ENCODE results near the gene UNC13C.

UNC13C gene

DNA sequence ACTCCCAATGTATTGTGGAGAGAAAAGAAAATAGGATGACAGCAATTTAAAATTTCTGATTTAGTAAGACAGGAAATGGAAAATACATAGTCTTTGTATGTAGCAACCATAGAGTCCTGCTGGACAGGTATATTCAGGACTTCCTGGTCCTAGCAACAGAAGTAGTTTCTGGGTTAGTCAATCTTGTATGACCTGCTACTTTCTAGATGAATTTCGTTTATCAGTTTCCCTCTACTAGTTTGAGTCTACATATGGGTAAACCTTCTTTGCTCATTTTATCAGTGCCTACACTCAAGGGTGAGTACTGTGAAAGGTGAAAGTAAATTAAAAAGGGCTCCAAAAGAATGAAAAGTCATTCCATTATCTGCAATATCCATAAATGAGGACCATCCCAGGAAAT, 309.8 kb downstream of the UNC13C start:
- Histone ChIP-seq H3K9me3 (ENCODE audit: control insufficient read depth, low read length) (no peaks in the 10 kb centered on the region), H3K36me3 (ENCODE audit: control insufficient read depth, insufficient read depth, low read length) (no peaks in the 10 kb centered on the region), H3K4me1 (ENCODE audit: control insufficient read depth, insufficient read depth, low read length, poor library complexity, severe bottlenecking) (no peaks in the 10 kb centered on the region), H3K4me3 (ENCODE audit: extremely low read depth, insufficient read depth, low read length, poor library complexity, severe bottlenecking) (no peak overlapping the region), H3K27ac (ENCODE audit: low read depth, low read length, severe bottlenecking) (no peak overlapping the region)
- 33% methylated on average over 1 of the region's 1 CpG; no CpG with 5 or more reads in 1 of the 2 experiments for WGBS, 2 experiments (ENCODE audit: insufficient coverage in 2 of 2)

DNA sequence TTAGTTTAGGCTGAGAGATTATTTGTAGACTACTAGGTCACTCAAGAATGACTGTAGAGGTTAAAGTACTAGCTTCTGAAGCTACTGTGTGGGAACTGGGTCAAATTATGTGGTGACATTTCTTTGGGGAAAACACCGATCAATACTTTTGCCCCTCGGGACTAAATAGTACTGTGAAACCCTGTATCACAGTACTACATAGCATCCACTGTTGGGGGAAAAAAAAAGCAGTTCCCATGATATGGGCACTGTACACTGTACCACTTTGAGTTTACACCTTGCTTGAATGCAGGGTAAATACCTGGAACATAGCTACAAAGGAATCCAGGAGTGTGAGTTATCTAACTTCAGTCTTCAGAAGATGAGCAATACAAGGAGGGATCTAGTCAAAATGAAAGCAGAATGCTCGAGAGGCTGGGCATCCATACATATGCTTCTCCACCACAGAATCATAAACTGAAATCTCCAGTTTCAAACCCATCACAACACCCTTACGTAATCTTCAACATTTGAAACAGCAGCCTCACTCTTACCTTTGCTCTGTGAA, 311.4 kb downstream of the UNC13C start:
- Histone ChIP-seq H3K4me1 (ENCODE audit: control insufficient read depth, insufficient read depth, low read length, poor library complexity, severe bottlenecking) (no peaks in the 10 kb centered on the region), H3K4me3 (ENCODE audit: extremely low read depth, insufficient read depth, low read length, poor library complexity, severe bottlenecking) (no peak overlapping the region), H3K9me3 (ENCODE audit: control insufficient read depth, low read length) (no peaks in the 10 kb centered on the region), H3K27ac (ENCODE audit: low read depth, low read length, severe bottlenecking) (no peak overlapping the region), H3K36me3 (ENCODE audit: control insufficient read depth, insufficient read depth, low read length) (no peaks in the 10 kb centered on the region)
- 88 to 90% methylated on average over 2 of the region's 4 CpGs for WGBS, 2 experiments (ENCODE audit: insufficient coverage in 2 of 2)

- Histone ChIP-seq H3K27ac (ENCODE audit: low read depth, low read length, severe bottlenecking) (no peak overlapping the region), H3K9me3 (ENCODE audit: control insufficient read depth, low read length) (no peaks in the 10 kb centered on the region)
- WGBS, 2 experiments (ENCODE audit: insufficient coverage in 2 of 2): 80 to 100% methylated on average over 1 to 2 of the region's 3 CpGs
These were observed 320.2 kb downstream of the UNC13C start for GRCh38 chr15:54298396-54298795.

GRCh38 chr15:54304321-54304720, 326.1 kb downstream of the UNC13C start:
- Histone ChIP-seq H3K4me3 (ENCODE audit: extremely low read depth, insufficient read depth, low read length, poor library complexity, severe bottlenecking) (no peak overlapping the region), H3K27ac (ENCODE audit: low read depth, low read length, severe bottlenecking) (no peak overlapping the region), H3K9me3 (ENCODE audit: control insufficient read depth, low read length) (no peaks in the 10 kb centered on the region), H3K36me3 (ENCODE audit: control insufficient read depth, insufficient read depth, low read length) (no peaks in the 10 kb centered on the region), H3K4me1 (ENCODE audit: control insufficient read depth, insufficient read depth, low read length, poor library complexity, severe bottlenecking) (no peaks in the 10 kb centered on the region)
- WGBS, 2 experiments (ENCODE audit: insufficient coverage in 2 of 2): no CpG with 5 or more reads among the region's 3 CpGs

More at GRCh38 chr15:54298396-54298795, 320.2 kb downstream of the UNC13C start:
- no peaks in the 10 kb centered on the region for H3K36me3 ChIP-seq (ENCODE audit: control insufficient read depth, insufficient read depth, low read length)
- no peaks in the 10 kb centered on the region for H3K4me1 ChIP-seq (ENCODE audit: control insufficient read depth, insufficient read depth, low read length, poor library complexity, severe bottlenecking)
- no peak overlapping the region for H3K4me3 ChIP-seq (ENCODE audit: extremely low read depth, insufficient read depth, low read length, poor library complexity, severe bottlenecking)

DNA sequence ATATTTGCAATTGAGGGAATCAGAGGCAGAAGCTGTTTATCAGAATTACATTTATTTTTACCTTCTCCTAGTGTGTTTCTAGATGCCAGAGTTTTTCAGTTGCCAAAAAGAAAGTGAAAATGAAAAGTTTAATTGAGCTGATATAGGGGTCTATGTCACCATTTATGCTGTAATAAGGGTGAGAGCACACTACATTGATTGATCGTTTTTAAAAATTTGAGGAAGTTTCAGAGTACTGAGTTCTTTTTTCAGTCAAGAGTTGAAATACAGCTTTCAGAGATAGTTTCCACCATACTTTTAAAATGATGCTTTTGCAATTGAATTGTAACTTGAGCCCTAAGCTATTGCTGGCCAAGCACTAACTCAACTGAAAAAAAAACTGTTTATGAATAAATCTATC, 326.9 kb downstream of the UNC13C start:
- no peak overlapping the region for H3K4me3 ChIP-seq (ENCODE audit: extremely low read depth, insufficient read depth, low read length, poor library complexity, severe bottlenecking)
- H3K27ac ChIP-seq (ENCODE audit: low read depth, low read length, severe bottlenecking): no peak overlapping the region
- H3K9me3 ChIP-seq (ENCODE audit: control insufficient read depth, low read length): no peaks in the 10 kb centered on the region
- 100% methylated on average over 1 of the region's 1 CpG; no CpG with 5 or more reads in 1 of the 2 experiments for WGBS, 2 experiments (ENCODE audit: insufficient coverage in 2 of 2)
- no peaks in the 10 kb centered on the region for H3K36me3 ChIP-seq (ENCODE audit: control insufficient read depth, insufficient read depth, low read length)
- H3K4me1 ChIP-seq (ENCODE audit: control insufficient read depth, insufficient read depth, low read length, poor library complexity, severe bottlenecking): no peaks in the 10 kb centered on the region

DNA sequence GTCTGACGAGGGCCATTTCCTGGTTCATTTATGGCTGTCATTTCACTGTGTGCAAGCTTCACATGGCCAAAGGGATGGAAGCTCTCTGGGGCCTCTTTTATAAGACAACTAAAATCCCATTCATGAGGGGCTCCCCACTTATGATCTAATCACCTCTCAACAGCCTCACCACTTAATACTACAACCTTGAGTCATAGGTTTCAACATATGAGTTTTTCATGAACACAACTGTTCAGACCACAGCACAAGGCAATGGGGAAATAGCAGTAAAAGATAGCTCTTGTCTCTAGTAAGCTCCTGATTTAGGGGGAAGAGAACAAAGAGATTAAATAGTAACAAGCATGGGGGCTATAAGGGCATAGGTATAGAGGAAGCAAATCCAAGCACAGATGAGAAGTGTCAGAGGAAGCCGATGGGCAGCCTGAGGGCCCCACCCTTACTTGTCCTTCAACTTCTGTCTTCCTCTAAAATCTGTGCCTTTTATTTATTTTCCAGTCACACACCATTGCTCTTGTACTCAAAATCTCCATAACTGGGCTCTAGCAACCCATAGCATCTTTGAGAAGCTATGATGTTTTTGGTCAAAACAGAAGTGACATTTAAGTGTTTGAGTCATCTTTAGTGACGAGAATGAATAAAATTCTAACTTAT, 329.1 kb downstream of the UNC13C start:
- no peaks in the 10 kb centered on the region for H3K4me1 ChIP-seq (ENCODE audit: control insufficient read depth, insufficient read depth, low read length, poor library complexity, severe bottlenecking)
- H3K27ac ChIP-seq (ENCODE audit: low read depth, low read length, severe bottlenecking): no peak overlapping the region
- no peaks in the 10 kb centered on the region for H3K9me3 ChIP-seq (ENCODE audit: control insufficient read depth, low read length)
- H3K36me3 ChIP-seq (ENCODE audit: control insufficient read depth, insufficient read depth, low read length): no peaks in the 10 kb centered on the region
- 89 to 90% methylated on average over 1 to 2 of the region's 3 CpGs for WGBS, 2 experiments (ENCODE audit: insufficient coverage in 2 of 2)
- no peak overlapping the region for H3K4me3 ChIP-seq (ENCODE audit: extremely low read depth, insufficient read depth, low read length, poor library complexity, severe bottlenecking)

- no peaks in the 10 kb centered on the region for H3K36me3 ChIP-seq (ENCODE audit: control insufficient read depth, insufficient read depth, low read length)
- H3K9me3 ChIP-seq (ENCODE audit: control insufficient read depth, low read length): no peaks in the 10 kb centered on the region
- H3K27ac ChIP-seq (ENCODE audit: low read depth, low read length, severe bottlenecking): no peak overlapping the region
- 80% methylated on average over 2 of the region's 2 CpGs; no CpG with 5 or more reads in 1 of the 2 experiments for WGBS, 2 experiments (ENCODE audit: insufficient coverage in 2 of 2)
- no peak overlapping the region for H3K4me3 ChIP-seq (ENCODE audit: extremely low read depth, insufficient read depth, low read length, poor library complexity, severe bottlenecking)
- H3K4me1 ChIP-seq (ENCODE audit: control insufficient read depth, insufficient read depth, low read length, poor library complexity, severe bottlenecking): no peaks in the 10 kb centered on the region
These were observed 329.7 kb downstream of the UNC13C start for GRCh38 chr15:54307926-54308325.

GRCh38 chr15:54312528-54312927, 334.3 kb downstream of the UNC13C start:
- H3K9me3 ChIP-seq (ENCODE audit: control insufficient read depth, low read length): no peaks in the 10 kb centered on the region
- H3K4me1 ChIP-seq (ENCODE audit: control insufficient read depth, insufficient read depth, low read length, poor library complexity, severe bottlenecking): no peaks in the 10 kb centered on the region
- no peaks in the 10 kb centered on the region for H3K36me3 ChIP-seq (ENCODE audit: control insufficient read depth, insufficient read depth, low read length)
- H3K27ac ChIP-seq (ENCODE audit: low read depth, low read length, severe bottlenecking): no peak overlapping the region
- H3K4me3 ChIP-seq (ENCODE audit: extremely low read depth, insufficient read depth, low read length, poor library complexity, severe bottlenecking): no peak overlapping the region

DNA sequence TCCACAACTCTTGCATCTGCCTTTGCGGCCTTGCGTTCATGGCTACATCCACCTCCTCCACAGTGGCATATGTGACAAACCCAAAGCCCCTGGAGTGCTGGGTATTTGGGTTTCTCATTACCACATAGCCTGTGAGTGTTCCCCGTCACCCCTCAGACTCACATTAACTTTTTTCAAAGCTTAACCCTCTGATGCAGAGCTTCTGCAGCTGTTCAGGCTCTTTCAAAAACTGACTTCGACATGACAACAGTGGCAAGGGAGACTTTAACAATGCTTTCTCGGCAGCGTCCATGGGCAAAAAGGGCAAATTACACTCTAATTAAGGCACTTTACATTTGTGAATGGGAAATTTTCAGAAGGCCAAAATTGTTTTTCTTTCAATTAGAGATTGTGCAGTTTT, 343.2 kb downstream of the UNC13C start:
- Histone ChIP-seq H3K9me3 (ENCODE audit: control insufficient read depth, low read length) (no peaks in the 10 kb centered on the region), H3K4me1 (ENCODE audit: control insufficient read depth, insufficient read depth, low read length, poor library complexity, severe bottlenecking) (no peaks in the 10 kb centered on the region), H3K27ac (ENCODE audit: low read depth, low read length, severe bottlenecking) (no peak overlapping the region), H3K36me3 (ENCODE audit: control insufficient read depth, insufficient read depth, low read length) (no peaks in the 10 kb centered on the region), H3K4me3 (ENCODE audit: extremely low read depth, insufficient read depth, low read length, poor library complexity, severe bottlenecking) (no peak overlapping the region)
- WGBS, 2 experiments (ENCODE audit: insufficient coverage in 2 of 2): 93 to 95% methylated on average over 3 to 4 of the region's 6 CpGs

DNA sequence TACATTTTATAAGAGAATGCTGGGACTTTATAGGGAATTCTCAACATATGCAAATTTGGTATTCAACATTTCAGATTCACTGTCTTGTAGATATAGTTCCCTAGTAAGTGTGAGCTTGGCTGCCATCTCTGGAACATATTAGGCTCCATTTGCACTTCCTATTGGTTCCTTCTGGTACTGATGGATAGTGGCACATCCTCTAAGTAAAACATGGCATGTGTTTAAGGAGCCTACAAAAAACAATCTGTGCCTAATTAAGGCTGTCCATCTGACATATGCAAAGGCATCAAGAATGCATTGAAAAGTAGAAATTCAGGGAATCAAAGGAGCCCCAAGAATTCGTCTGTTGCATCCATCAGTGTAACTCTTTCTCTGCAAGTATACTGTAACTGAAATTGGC, 344.1 kb downstream of the UNC13C start:
- Histone ChIP-seq H3K4me3 (ENCODE audit: extremely low read depth, insufficient read depth, low read length, poor library complexity, severe bottlenecking) (no peak overlapping the region), H3K9me3 (ENCODE audit: control insufficient read depth, low read length) (no peaks in the 10 kb centered on the region), H3K36me3 (ENCODE audit: control insufficient read depth, insufficient read depth, low read length) (no peaks in the 10 kb centered on the region), H3K27ac (ENCODE audit: low read depth, low read length, severe bottlenecking) (no peak overlapping the region), H3K4me1 (ENCODE audit: control insufficient read depth, insufficient read depth, low read length, poor library complexity, severe bottlenecking) (no peaks in the 10 kb centered on the region)
- WGBS, 2 experiments (ENCODE audit: insufficient coverage in 2 of 2): 100% methylated on average over 1 of the region's 1 CpG; no CpG with 5 or more reads in 1 of the 2 experiments

DNA sequence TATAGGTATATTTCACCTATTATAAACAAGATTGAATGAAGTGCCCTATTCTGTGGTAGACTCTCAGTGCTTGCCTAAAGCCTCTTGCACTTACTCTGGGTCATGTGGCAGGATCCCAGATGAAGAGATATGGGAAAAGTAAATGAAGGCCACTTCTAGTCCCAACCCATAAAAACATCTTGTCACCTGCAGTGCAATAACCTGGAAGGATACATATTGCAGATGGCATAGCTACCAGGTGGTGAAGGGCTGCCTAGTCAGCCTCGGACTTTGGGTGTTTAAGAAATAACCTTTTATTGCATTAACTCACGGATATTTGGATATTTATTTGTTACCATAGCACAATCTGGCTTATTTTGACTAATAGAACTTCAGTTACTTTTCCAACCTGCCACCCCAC, 367.1 kb downstream of the UNC13C start:
- Histone ChIP-seq H3K36me3 (ENCODE audit: control insufficient read depth, insufficient read depth, low read length) (no peaks in the 10 kb centered on the region), H3K27ac (ENCODE audit: low read depth, low read length, severe bottlenecking) (no peak overlapping the region), H3K4me1 (ENCODE audit: control insufficient read depth, insufficient read depth, low read length, poor library complexity, severe bottlenecking) (no peaks in the 10 kb centered on the region), H3K9me3 (ENCODE audit: control insufficient read depth, low read length) (no peaks in the 10 kb centered on the region), H3K4me3 (ENCODE audit: extremely low read depth, insufficient read depth, low read length, poor library complexity, severe bottlenecking) (no peak overlapping the region)
- 100% methylated on average over 1 of the region's 2 CpGs; no CpG with 5 or more reads in 1 of the 2 experiments for WGBS, 2 experiments (ENCODE audit: insufficient coverage in 2 of 2)
